ENCODE measurements around the gene NLRP14. TPM values are rescaled to one million over a fixed set of nuclear protein-coding genes. Genes with fewer than 3 reads are reported as not detected.

Gene NLRP14
- total RNA-seq, 1 donor from 2014 or later, result under 0.01 TPM

DNA sequence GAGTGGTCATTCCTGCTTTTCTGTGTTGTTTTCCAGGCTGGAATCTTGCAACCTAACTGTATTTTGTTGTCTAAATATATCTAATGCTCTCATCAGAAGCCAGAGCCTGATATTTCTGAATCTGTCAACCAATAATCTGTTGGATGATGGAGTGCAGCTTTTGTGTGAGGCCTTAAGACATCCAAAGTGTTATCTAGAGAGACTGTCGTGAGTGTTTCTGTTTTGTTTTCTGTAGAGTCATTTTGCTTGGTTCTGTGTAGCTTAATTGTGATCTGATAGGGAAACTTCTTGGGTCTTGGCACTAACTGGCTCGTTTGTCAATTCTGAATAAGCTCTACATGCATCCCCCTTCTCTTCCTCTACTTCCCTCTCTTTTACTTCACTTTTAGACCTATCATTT, 37.4 kb downstream of the NLRP14 start:
- peak in 1 of 2 donors; percentile 15 for DNase-seq (ENCODE audit: low read depth in 2 of 2)

DNA sequence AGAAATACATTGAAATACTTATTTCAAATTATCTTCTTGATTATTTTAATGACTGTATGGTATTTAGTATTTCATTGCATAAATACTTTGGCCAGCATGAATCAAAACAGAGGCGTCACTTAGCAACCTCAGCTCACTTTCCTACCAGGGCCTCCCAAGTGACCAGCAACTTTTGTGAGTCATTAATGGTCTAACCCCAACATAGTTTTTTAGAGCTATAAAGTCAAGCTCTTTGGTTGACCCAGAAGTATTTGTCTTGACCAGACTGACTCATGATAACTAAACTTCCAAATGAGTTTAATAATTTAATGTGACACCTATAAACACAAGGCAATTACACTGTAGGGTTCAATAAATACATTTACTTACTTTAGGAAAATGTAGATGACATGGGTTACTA, 40.6 kb downstream of the NLRP14 start:
- peak in 1 of 2 donors; percentile 11 for DNase-seq (ENCODE audit: low read depth in 2 of 2)

- DNase-seq (ENCODE audit: low read depth in 2 of 2), result no peak
These were observed 42.3 kb downstream of the NLRP14 start for GRCh38 chr11:7062534-7062933.

GRCh38 chr11:7072401-7073028, 52.2 kb downstream of the NLRP14 start:
- DNase-seq (ENCODE audit: low read depth in 2 of 2), result no peak

- DNase-seq (ENCODE audit: low read depth in 2 of 2), result no peak
These were observed 56.8 kb downstream of the NLRP14 start for GRCh38 chr11:7077101-7077500.

DNA sequence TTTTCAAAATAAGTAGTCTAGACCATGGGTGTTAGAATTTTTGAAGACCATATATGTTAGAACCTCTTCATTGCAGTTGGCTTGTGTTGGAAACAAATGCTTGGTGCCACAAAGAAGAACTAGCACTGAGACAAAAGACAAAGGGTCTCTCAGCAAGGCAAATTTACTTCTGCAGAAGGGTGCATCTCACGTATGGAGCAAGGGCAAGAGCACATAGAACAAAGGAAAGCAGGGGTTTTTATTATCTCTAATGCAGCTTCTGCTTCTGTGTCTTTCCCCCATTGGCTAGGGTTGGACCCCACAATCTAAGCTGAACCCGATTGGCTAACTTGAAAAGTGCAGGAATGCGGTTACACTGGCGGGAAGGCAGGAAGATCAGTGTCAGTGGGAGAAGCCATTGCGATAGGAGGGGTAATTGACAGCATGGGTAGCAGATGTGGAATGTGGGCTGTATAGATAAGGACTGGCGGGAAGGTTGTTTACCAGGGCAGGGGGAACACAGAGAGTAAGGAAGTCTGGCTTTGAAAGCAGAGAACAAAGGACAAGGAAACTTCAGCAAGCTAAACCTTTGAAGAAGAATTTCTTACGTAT, 59.4 kb downstream of the NLRP14 start:
- no peak for DNase-seq (ENCODE audit: low read depth in 2 of 2)

DNA sequence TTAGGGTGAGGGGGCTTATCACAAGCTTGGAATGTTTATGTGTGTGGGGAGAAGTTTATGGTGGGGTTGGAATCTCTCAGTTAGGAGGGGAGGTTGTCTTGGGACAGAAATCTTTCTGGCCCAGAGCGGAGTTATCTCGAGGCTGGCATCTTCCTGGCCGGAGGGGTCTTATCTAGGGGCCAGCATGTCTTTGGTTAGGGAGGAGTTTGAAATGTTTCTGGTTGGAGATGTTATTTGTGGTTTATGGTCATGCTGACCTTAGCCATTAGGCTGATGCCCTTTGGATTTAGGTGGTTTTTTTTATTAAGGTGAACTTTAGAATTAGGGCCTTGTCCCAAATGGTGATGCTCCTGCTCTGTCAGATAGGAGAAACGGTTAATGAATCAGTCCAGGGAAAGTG, 60.6 kb downstream of the NLRP14 start:
- DNase-seq (ENCODE audit: low read depth in 2 of 2), result no peak

DNA sequence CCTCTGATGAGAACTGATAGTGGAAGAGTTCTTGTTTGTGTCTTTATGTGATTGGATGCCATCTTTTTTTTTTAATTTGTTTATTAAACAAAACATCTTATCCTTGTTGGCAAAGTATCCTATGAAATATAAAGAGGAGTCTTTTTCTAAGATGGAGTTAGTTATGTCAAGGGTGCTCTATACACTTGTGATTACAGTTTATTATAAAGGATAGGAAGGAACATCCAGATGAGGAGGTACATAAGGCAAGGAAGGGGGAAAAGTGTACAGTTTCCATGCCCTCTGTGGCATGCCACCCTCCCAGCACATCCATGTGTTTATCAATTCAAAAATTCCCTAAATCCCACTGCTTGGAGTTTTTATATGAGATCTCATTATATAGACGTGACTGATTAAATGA, 61.2 kb downstream of the NLRP14 start:
- no peak for DNase-seq (ENCODE audit: low read depth in 2 of 2)

- DNase-seq (ENCODE audit: low read depth in 2 of 2), result no peak
These were observed 68.6 kb downstream of the NLRP14 start, which contains the start of gene RBMXL2 for GRCh38 chr11:7088921-7089320. Gene RBMXL2, plus strand, starts transcription at chr11:7088998. Its CDS starts 123 bp downstream, at chr11:7089121.

DNA sequence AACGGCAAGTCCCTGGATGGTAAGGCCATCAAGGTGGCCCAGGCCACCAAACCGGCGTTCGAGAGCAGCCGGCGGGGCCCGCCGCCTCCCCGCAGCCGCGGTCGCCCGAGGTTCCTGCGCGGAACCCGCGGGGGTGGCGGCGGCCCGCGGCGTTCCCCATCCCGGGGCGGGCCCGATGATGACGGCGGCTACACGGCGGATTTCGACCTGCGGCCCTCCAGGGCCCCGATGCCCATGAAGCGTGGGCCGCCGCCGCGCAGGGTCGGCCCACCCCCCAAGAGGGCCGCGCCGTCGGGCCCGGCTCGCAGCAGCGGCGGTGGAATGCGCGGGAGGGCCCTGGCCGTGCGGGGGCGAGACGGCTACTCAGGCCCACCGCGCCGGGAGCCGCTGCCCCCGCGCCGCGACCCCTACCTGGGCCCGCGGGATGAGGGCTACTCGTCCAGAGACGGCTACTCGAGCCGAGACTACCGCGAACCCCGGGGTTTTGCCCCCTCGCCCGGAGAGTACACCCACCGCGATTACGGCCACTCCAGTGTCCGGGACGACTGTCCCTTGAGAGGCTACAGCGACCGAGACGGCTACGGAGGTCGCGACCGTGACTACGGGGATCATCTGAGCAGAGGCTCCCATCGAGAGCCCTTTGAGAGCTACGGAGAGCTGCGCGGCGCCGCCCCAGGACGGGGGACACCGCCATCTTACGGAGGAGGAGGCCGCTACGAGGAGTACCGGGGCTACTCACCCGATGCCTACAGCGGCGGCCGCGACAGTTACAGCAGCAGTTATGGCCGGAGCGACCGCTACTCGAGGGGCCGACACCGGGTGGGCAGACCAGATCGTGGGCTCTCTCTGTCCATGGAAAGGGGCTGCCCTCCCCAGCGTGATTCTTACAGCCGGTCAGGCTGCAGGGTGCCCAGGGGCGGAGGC, 69.3 kb downstream of the NLRP14 start:
- no peak for DNase-seq (ENCODE audit: low read depth in 2 of 2)

GRCh38 chr11:7098235-7098832, 78.1 kb downstream of the NLRP14 start:
- peak; percentile 29 to 59 for DNase-seq (ENCODE audit: low read depth in 2 of 2)

DNA sequence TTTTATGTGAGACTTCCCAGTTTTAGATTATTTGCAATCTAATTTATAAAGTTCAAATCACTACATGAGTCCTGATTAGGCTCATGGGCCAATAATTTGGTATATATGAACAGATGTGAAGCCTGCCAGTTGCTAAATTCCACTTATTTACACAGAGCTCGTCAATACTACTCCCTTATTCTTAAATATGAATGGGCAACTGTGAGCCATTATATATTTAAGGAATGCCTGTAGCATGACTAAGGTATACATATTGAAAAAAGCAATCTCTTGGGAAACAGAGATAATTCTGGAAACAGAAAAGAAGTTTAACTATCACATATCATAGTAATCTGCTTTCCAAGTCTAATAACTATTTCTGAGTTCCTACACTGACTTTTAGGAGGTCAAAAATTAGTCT, 95.5 kb downstream of the NLRP14 start:
- DNase-seq (ENCODE audit: low read depth in 2 of 2), result no peak

DNA sequence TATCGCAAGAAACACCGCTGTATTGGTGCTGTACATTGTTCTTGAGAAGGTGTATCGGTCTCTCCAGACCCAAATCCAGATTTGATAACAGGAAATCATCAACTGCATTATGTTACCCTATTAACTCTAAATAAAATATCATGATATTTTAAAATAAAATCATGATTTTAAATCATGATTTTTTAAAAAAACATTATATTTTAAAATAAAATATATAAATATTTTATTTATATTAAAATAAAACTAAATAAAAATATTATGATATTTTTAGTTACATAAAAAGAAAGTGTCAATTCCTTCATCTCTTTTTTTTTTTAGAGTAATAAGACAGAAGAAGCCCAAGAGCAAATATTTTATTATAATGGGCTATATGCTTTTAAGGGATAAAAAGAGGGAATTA, 96.1 kb downstream of the NLRP14 start:
- no peak for DNase-seq (ENCODE audit: low read depth in 2 of 2)

Other genes starting within 250 kb of the NLRP14 start
- gene OR2AG2, start 248.5 kb upstream of the NLRP14 start, total RNA-seq, result under 0.01 TPM in 2 replicates
- gene OR2AG1, start 237.5 kb upstream of the NLRP14 start, total RNA-seq, result not detected in 2 replicates
- under 0.01 and 0.25 TPM in 2 replicates for gene OR6A2, start 220.8 kb upstream of the NLRP14 start, total RNA-seq
- gene OR10A5, start 174.8 kb upstream of the NLRP14 start, total RNA-seq, result not detected in 2 replicates
- not detected in 2 replicates for gene OR10A2, start 157.4 kb upstream of the NLRP14 start, total RNA-seq
- not detected in 2 replicates for gene OR10A4, start 143.9 kb upstream of the NLRP14 start, total RNA-seq
- 0.13 and 0.25 TPM in 2 replicates for gene OR2D2, start 128.0 kb upstream of the NLRP14 start, total RNA-seq
- not detected in 2 replicates for gene OR2D3, start 99.5 kb upstream of the NLRP14 start, total RNA-seq
- 1.3 TPM in 2 replicates for gene ZNF215, start 94.1 kb upstream of the NLRP14 start, total RNA-seq
- 0.38 and 0.77 TPM in 2 replicates for gene ZNF214, start 133 bp upstream of the NLRP14 start, total RNA-seq
- gene RBMXL2, start 68.5 kb downstream of the NLRP14 start, total RNA-seq, result not detected in 2 replicates
- 0.77 and 1.6 TPM in 2 replicates for gene SYT9, start 231.4 kb downstream of the NLRP14 start, total RNA-seq